AG04450 (cell line): ENCODE measurements around the gene TRIP4. TPM values are rescaled to one million over a fixed set of nuclear protein-coding genes. Genes with fewer than 3 reads are reported as not detected.

Experiments
- CTCF ChIA-PET: fragments of 300-600, 350-600 bp; formaldehyde crosslinking; extraction: SDS; loops from one replicate; lab custom pipeline; 2022; ENCODE audit warnings: antibody characterized with exemption, inconsistent platforms; lab: Charles Lee
- POLR2A ChIA-PET: fragments of 350-600 bp; formaldehyde crosslinking; extraction: SDS; loops from one replicate; lab custom pipeline; 2021; ENCODE audit warnings: antibody characterized with exemption, inconsistent platforms; lab: Yijun Ruan, JAX
- DNase-seq: peaks from one replicate; pipeline ENCODE4 v3.0.0-alpha.2; 2011; ENCODE audit warnings: low read depth, low spot score
- H3K27ac ChIP-seq: one replicate; pipeline ENCODE4 v1.5.1; 2012; ENCODE audit warnings: low read depth, low read length, control low read depth
- H3K27me3 ChIP-seq: one replicate; pipeline ENCODE4 v1.6.0; 2012; ENCODE audit warnings: low read length; ENCODE audit not compliant: control insufficient read depth, insufficient read depth
- H3K4me3 ChIP-seq: 2 replicates; pipeline ENCODE4 v1.5.1; 2011; ENCODE audit warnings: mild to moderate bottlenecking, low read depth, low read length, control low read depth
- H3K9me3 ChIP-seq: 2 replicates; pipeline ENCODE4 v1.5.1; 2012; ENCODE audit warnings: low read length; ENCODE audit not compliant: control insufficient read depth, insufficient read depth
- polyA plus RNA-seq: library from polyadenylated mRNA; depleted of rRNA; stranded (reverse); fragments of >200 nt; gene quantifications from 2 replicates; pipeline ENCODE4 v1.2.3, GENCODE V29; 2011
- TF ChIP-seq, protein P1 (sequence below): IDR thresholded peaks from 2 replicates; pipeline ENCODE4 v1.5.1; 2011; ENCODE audit warnings: low read depth, low read length, control low read depth, inconsistent platforms

TRIP4 gene
- polyA plus RNA-seq, 1 experiment: 28.0 TPM

DNA sequence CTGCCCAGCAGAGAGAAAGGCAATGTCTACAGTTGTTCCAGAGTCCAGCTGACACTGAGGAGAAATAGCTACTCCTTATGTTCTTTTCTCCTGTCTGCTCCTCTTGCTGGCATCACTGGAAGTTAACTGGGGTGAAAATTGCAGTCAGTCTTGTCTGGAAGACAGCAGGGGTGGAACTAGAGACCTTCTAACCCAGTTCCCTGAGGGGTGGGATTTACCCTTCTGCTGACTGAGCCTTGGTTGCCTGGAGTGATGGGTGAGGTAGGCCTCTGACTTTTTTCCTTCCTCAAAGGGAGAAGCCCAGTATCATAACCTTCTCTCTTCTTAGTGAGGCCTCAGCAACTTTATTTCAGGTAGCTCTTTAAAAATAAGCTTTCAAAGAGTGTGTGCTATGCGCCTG lies 88.9 kb downstream of the TRIP4 start:
- H3K4me3 ChIP-seq: no peak overlapping the region
- ChIA-PET POLR2A (no interaction called here), CTCF (no interaction called here)
- H3K27ac ChIP-seq: no peak overlapping the region
- DNase-seq: no peak
- H3K27me3 ChIP-seq: no peaks in the 10 kb centered on the region
- no peaks in the 10 kb centered on the region for H3K9me3 ChIP-seq
- TF ChIP-seq, protein P1, sequence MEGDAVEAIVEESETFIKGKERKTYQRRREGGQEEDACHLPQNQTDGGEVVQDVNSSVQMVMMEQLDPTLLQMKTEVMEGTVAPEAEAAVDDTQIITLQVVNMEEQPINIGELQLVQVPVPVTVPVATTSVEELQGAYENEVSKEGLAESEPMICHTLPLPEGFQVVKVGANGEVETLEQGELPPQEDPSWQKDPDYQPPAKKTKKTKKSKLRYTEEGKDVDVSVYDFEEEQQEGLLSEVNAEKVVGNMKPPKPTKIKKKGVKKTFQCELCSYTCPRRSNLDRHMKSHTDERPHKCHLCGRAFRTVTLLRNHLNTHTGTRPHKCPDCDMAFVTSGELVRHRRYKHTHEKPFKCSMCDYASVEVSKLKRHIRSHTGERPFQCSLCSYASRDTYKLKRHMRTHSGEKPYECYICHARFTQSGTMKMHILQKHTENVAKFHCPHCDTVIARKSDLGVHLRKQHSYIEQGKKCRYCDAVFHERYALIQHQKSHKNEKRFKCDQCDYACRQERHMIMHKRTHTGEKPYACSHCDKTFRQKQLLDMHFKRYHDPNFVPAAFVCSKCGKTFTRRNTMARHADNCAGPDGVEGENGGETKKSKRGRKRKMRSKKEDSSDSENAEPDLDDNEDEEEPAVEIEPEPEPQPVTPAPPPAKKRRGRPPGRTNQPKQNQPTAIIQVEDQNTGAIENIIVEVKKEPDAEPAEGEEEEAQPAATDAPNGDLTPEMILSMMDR: no peak

DNA sequence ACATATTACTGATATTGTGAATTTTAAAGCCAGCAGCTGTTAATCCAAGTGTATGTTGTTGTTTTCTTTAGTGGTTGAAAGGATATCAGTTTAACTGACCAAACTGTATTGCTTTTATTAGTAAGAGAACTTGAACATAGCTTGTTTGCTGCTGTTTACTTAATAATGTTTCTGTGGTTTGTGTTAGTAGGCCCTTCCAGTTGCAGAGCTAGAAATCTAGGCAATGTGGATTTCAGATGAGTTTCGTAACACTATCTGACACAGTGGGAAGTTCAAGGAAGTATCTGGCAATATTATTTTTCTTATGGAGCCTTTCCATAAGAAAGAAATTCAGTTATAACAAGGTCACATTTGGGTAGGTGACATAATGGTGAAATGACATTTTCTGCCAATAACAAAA lies 91.2 kb downstream of the TRIP4 start:
- no peaks in the 10 kb centered on the region for H3K9me3 ChIP-seq
- ChIA-PET CTCF (interaction anchor here (1.7 kb wide), 1 partner anchor 52 kb away, joined by 4 read pairs; no protein-coding TSS in a partner anchor), POLR2A (interaction anchor here (0.7 to 1.2 kb wide), 2 partner anchors 80 to 206 kb away, joined by 3 to 4 read pairs; no protein-coding TSS in a partner anchor)
- H3K27ac ChIP-seq: no peak overlapping the region
- no peak overlapping the region for H3K4me3 ChIP-seq
- DNase-seq: peak; percentile 52
- TF ChIP-seq, protein P1: no peak
- H3K27me3 ChIP-seq: no peaks in the 10 kb centered on the region

DNA sequence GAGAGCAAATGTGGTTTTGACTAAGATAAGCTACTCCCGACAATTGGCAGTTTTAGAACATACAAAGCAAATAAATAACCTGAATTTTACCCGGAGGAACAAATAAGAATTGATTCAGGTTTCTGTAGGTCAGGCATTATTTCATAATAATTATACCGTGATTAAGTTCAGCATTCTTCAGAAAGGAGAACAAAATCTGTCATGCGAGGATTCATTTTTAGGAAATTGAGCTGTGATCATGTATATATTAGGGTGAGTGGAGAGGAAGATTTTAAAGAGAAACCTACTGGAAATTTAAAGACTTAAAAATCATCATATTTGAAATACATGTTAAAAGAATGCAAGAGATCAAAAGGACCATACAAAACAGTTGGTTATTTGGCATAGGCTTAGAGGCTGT lies 93.3 kb downstream of the TRIP4 start:
- no peak for DNase-seq
- H3K4me3 ChIP-seq: no peak overlapping the region
- POLR2A ChIA-PET: interaction anchor here (0.7 kb wide), 1 partner anchor 26 kb away, joined by 3 read pairs; no protein-coding TSS in a partner anchor
- no peaks in the 10 kb centered on the region for H3K9me3 ChIP-seq
- H3K27ac ChIP-seq: no peak overlapping the region
- no peaks in the 10 kb centered on the region for H3K27me3 ChIP-seq
- CTCF ChIA-PET: no interaction called here
- TF ChIP-seq, protein P1: no peak

DNA sequence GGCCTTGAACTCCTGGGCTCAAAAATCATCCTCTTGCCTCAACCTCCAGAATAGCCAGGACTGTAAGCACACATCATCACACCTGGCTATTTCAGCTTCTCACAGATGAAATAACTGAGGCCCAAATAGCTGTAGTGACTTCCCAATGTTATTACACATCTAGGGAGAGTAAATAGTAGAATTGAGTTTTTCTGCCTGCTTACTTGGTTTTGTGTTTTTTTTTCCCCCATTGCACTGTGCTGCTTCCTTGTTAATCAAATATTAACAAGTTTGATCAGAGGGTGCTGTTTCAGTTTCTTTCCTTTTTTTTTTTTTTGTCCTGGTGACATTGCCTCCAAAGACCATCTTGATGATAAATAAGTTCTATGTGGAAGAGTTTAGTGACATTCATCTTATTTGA lies 96.1 kb downstream of the TRIP4 start:
- Histone ChIP-seq H3K4me3 (no peak overlapping the region), H3K27ac (no peak overlapping the region), H3K9me3 (no peaks in the 10 kb centered on the region), H3K27me3 (no peaks in the 10 kb centered on the region)
- POLR2A ChIA-PET: no interaction called here
- no peak for DNase-seq
- CTCF ChIA-PET: interaction anchor here (0.7 to 1.8 kb wide), 2 partner anchors 170 to 620 kb away, joined by 3 to 7 read pairs; no protein-coding TSS in a partner anchor
- TF ChIP-seq, protein P1: no peak

- TF ChIP-seq, protein P1: no peak
- H3K9me3 ChIP-seq: no peaks in the 10 kb centered on the region
- ChIA-PET POLR2A (no interaction called here), CTCF (no interaction called here)
- H3K27me3 ChIP-seq: no peaks in the 10 kb centered on the region
- H3K27ac ChIP-seq: no peak overlapping the region
- DNase-seq: no peak
- no peak overlapping the region for H3K4me3 ChIP-seq
These were observed 98.2 kb downstream of the TRIP4 start for GRCh38 chr15:64485796-64486195.
